ENCODE results near the gene KCNC2.

- no peak for TF ChIP-seq CTCF (IDR thresholded peaks at IDR 0.05)
- no peak for TF ChIP-seq TCF7L2 (IDR thresholded peaks at IDR 0.05; ENCODE audit: low read depth, low read length)
- no peak for TF ChIP-seq REST (IDR thresholded peaks at IDR 0.05; ENCODE audit: insufficient read depth in 1 of 2, low read depth in 2 of 2, low read length in 1 of 2)
Measured at GRCh38 chr12:75155962-75156361, 53.7 kb downstream of the KCNC2 start.
